Neural crest cell (in vitro differentiated cells): ENCODE results near the gene ERBIN. TPM values are rescaled to one million over a fixed set of nuclear protein-coding genes. Genes with fewer than 3 reads are reported as not detected.

Experiments
- DNase-seq: peaks from one replicate; pipeline ENCODE4 v3.0.0; 2021; ENCODE audit warnings: low read depth, mixed read lengths, low spot score
- H3K27ac Mint-ChIP-seq: one replicate; pipeline ENCODE4 v1.8.0; 2021; ENCODE audit warnings: mild to moderate bottlenecking, mixed read lengths; ENCODE audit not compliant: unreplicated experiment
- H3K27me3 Mint-ChIP-seq: 2 replicates; pipeline ENCODE4 v1.8.0; 2021; ENCODE audit warnings: low read depth, mild to moderate bottlenecking, mixed read lengths
- H3K36me3 Mint-ChIP-seq: 2 replicates; pipeline ENCODE4 v1.8.0; 2021; ENCODE audit warnings: low read depth, mild to moderate bottlenecking, mixed read lengths
- H3K4me1 Mint-ChIP-seq: 2 replicates; pipeline ENCODE4 v1.8.0; 2021; ENCODE audit warnings: mixed read lengths
- H3K4me3 Mint-ChIP-seq: one replicate; pipeline ENCODE4 v1.8.0; 2021; ENCODE audit warnings: mild to moderate bottlenecking, mixed read lengths
- H3K9me3 Mint-ChIP-seq: 2 replicates; pipeline ENCODE4 v1.8.0; 2021; ENCODE audit warnings: mixed read lengths
- CTCF ChIP-seq: fragments of 200-600 bp; sonication (generic); conservative IDR thresholded peaks from 2 replicates; pipeline ENCODE4 v1.5.0; 2021; ENCODE audit warnings: antibody characterized with exemption, mild to moderate bottlenecking
- total RNA-seq: library from RNA; stranded (reverse); gene quantifications from 2 replicates; pipeline ENCODE4 v1.2.1, GENCODE V29; 2021

Gene ERBIN
- total RNA-seq, 1 donor from 2014 or later = 52.2 TPM

- no peaks in the 10 kb centered on the region for H3K9me3 Mint-ChIP-seq
- H3K4me3 Mint-ChIP-seq = no peak overlapping the region
- H3K36me3 Mint-ChIP-seq = no peaks in the 10 kb centered on the region
- H3K27me3 Mint-ChIP-seq = no peaks in the 10 kb centered on the region
- no peak overlapping the region for H3K27ac Mint-ChIP-seq
- H3K4me1 Mint-ChIP-seq = peaks cover 4% of the 10 kb centered on the region
- no peak for TF ChIP-seq CTCF
- DNase-seq = no peak
Measured at GRCh38 chr5:65895891-65896290, 30.5 kb upstream of the ERBIN start.

- TF ChIP-seq CTCF = no peak
- no peak overlapping the region for H3K4me3 Mint-ChIP-seq
- no peaks in the 10 kb centered on the region for H3K4me1 Mint-ChIP-seq
- H3K27me3 Mint-ChIP-seq = no peaks in the 10 kb centered on the region
- H3K9me3 Mint-ChIP-seq = peaks cover 5% of the 10 kb centered on the region
- no peaks in the 10 kb centered on the region for H3K36me3 Mint-ChIP-seq
- no peak for DNase-seq
- H3K27ac Mint-ChIP-seq = no peak overlapping the region
Measured at GRCh38 chr5:65900746-65901145, 25.6 kb upstream of the ERBIN start.

GRCh38 chr5:65902104-65902503 lies 24.3 kb upstream of the ERBIN start:
- Mint-ChIP-seq H3K36me3 (no peaks in the 10 kb centered on the region), H3K4me1 (no peaks in the 10 kb centered on the region), H3K27ac (no peak overlapping the region), H3K9me3 (peaks cover 5% of the 10 kb centered on the region), H3K4me3 (no peak overlapping the region), H3K27me3 (no peaks in the 10 kb centered on the region)
- DNase-seq = no peak
- TF ChIP-seq CTCF = no peak

- TF ChIP-seq CTCF = no peak
- DNase-seq = no peak
- Mint-ChIP-seq H3K27ac (no peak overlapping the region), H3K27me3 (no peaks in the 10 kb centered on the region), H3K4me1 (no peaks in the 10 kb centered on the region), H3K36me3 (no peaks in the 10 kb centered on the region), H3K4me3 (no peak overlapping the region), H3K9me3 (peaks cover 5% of the 10 kb centered on the region)
Measured at GRCh38 chr5:65903581-65903980, 22.8 kb upstream of the ERBIN start.

- no peaks in the 10 kb centered on the region for H3K4me1 Mint-ChIP-seq
- H3K4me3 Mint-ChIP-seq = no peak overlapping the region
- DNase-seq = no peak
- no peak for TF ChIP-seq CTCF
- no peaks in the 10 kb centered on the region for H3K36me3 Mint-ChIP-seq
- H3K27me3 Mint-ChIP-seq = no peaks in the 10 kb centered on the region
- peaks cover 5% of the 10 kb centered on the region for H3K9me3 Mint-ChIP-seq
- no peak overlapping the region for H3K27ac Mint-ChIP-seq
Measured at GRCh38 chr5:65906256-65906655, 20.1 kb upstream of the ERBIN start.

GRCh38 chr5:65907135-65907534 lies 19.2 kb upstream of the ERBIN start:
- H3K36me3 Mint-ChIP-seq = no peaks in the 10 kb centered on the region
- no peaks in the 10 kb centered on the region for H3K27me3 Mint-ChIP-seq
- DNase-seq = no peak
- no peak for TF ChIP-seq CTCF
- H3K4me1 Mint-ChIP-seq = no peaks in the 10 kb centered on the region
- H3K9me3 Mint-ChIP-seq = peaks cover 2% of the 10 kb centered on the region
- no peak overlapping the region for H3K4me3 Mint-ChIP-seq
- no peak overlapping the region for H3K27ac Mint-ChIP-seq
